B cell (primary cell): ENCODE results near the gene CDYL. TPM values are rescaled to one million over a fixed set of nuclear protein-coding genes. Genes with fewer than 3 reads are reported as not detected.
A peak's percentile ranks its signal among the peaks of the same experiment; 100 is the strongest.

Source experiments
- ATAC-seq: fragments of 200-7000 bp; cut with Tn5 transposase; one replicate; pipeline ENCODE4 v1.10.0; 2021; ENCODE audit warnings: low read depth, mild to moderate bottlenecking, moderate number of reproducible peaks, moderate library complexity
- CTCF ChIA-PET: fragments of 350-600 bp; sonication (Branson Sonifier 250); formaldehyde crosslinking; loops from one replicate; lab custom pipeline; 2021; ENCODE audit warnings: antibody characterized with exemption, inconsistent platforms; lab: Charles Lee
- POLR2A ChIA-PET: fragments of 350-600 bp; sonication (Branson Sonifier 250); formaldehyde crosslinking; loops from one replicate; lab custom pipeline; 2021; ENCODE audit warnings: antibody characterized with exemption; lab: Charles Lee
- DNase-seq: peaks from one replicate; pipeline ENCODE4 v3.0.0; 2013
- H2AFZ ChIP-seq: 2 replicates; pipeline ENCODE4 v1.6.1; 2012; ENCODE audit warnings: mild to moderate bottlenecking, low read depth, low read length; ENCODE audit not compliant: insufficient read depth, poor library complexity, severe bottlenecking
- H3K27ac ChIP-seq, 2 donors: 1 replicate in 1 of 2; 2 replicates in 1 of 2; pipeline ENCODE4 v1.5.1; 2012 to 2013; ENCODE audit warnings: low read length in 2 of 2, mild to moderate bottlenecking in 2 of 2, moderate library complexity in 1 of 2
- H3K27me3 ChIP-seq, 4 experiments: fragments of 200-600 bp in 1 of 4; sonication (generic) in 1 of 4; replicated peaks in 1 of 4; 1 replicate in 2 of 4; 2 replicates in 2 of 4; pipeline versions ENCODE4 v1.6.1 to v1.7.0; 2013 to 2016; ENCODE audit warnings: low read length in 3 of 4, mild to moderate bottlenecking in 2 of 4, mixed read lengths in 1 of 4, moderate library complexity in 1 of 4; ENCODE audit not compliant: insufficient read depth in 4 of 4, control insufficient read depth in 3 of 4; ENCODE audit errors: control extremely low read depth in 1 of 4
- H3K36me3 ChIP-seq, 2 experiments: replicated peaks in 1 of 2; 1 replicate in 1 of 2; 2 replicates in 1 of 2; pipeline versions ENCODE4 v1.6.1 to v1.7.1; 2013; ENCODE audit warnings: low read length in 1 of 2; ENCODE audit not compliant: insufficient read depth in 2 of 2, control insufficient read depth in 1 of 2; ENCODE audit errors: control extremely low read depth in 1 of 2, extremely low read depth in 1 of 2
- H3K4me1 ChIP-seq, 2 donors: fragments of 200-600 bp in 1 of 2; sonication (generic) in 1 of 2; 1 replicate in 1 of 2; 2 replicates in 1 of 2; pipeline versions ENCODE4 v1.5.1 to v1.6.1; 2013 to 2017; ENCODE audit warnings: low read length in 2 of 2; ENCODE audit not compliant: control insufficient read depth in 2 of 2, insufficient read depth in 2 of 2
- H3K4me2 ChIP-seq: replicated peaks from 2 replicates; pipeline ENCODE3; 2012; ENCODE audit warnings: mild to moderate bottlenecking, low read depth, low read length; ENCODE audit not compliant: poor library complexity, severe bottlenecking
- H3K4me3 ChIP-seq, 5 experiments: fragments of 200-600 bp in 1 of 5; sonication (generic) in 1 of 5; 1 replicate in 3 of 5; 2 replicates in 2 of 5; pipeline versions ENCODE4 v1.5.1 to v1.7.0; 2011 to 2016; ENCODE audit warnings: low read length in 4 of 5, mild to moderate bottlenecking in 4 of 5, low read depth in 2 of 5, control low read depth in 1 of 5, moderate library complexity in 1 of 5; ENCODE audit not compliant: insufficient read depth in 1 of 5; ENCODE audit errors: control extremely low read depth in 1 of 5, extremely low read depth in 1 of 5
- H3K79me2 ChIP-seq: fragments of 200-600 bp; sonication (generic); one replicate; pipeline ENCODE4 v1.6.0; 2016; ENCODE audit warnings: low read length; ENCODE audit not compliant: control insufficient read depth, insufficient read depth
- H3K9ac ChIP-seq: fragments of 200-600 bp; sonication (generic); 2 replicates; pipeline ENCODE4 v1.6.1; 2017; ENCODE audit warnings: mild to moderate bottlenecking, low read length, moderate library complexity
- H3K9me3 ChIP-seq, 3 donors: one replicate each; pipeline versions ENCODE4 v1.6.1 to v1.7.1; 2013; ENCODE audit warnings: low read length in 2 of 3; ENCODE audit not compliant: control insufficient read depth in 2 of 3, insufficient read depth in 1 of 3; ENCODE audit errors: control extremely low read depth in 1 of 3
- H4K20me1 ChIP-seq: 2 replicates; pipeline ENCODE4 v1.6.0; 2012; ENCODE audit warnings: mild to moderate bottlenecking, low read length; ENCODE audit not compliant: insufficient read depth, control insufficient read depth, poor library complexity, severe bottlenecking
- H3K27ac Mint-ChIP-seq: one replicate; pipeline ENCODE4 v1.8.0; 2021; ENCODE audit warnings: mixed read lengths
- H3K27me3 Mint-ChIP-seq: one replicate; pipeline ENCODE4 v1.8.0; 2021; ENCODE audit warnings: mixed read lengths
- H3K4me1 Mint-ChIP-seq: one replicate; pipeline ENCODE4 v1.8.0; 2021; ENCODE audit warnings: mixed read lengths
- H3K4me3 Mint-ChIP-seq: one replicate; pipeline ENCODE4 v1.8.0; 2021; ENCODE audit warnings: mixed read lengths
- H3K9me3 Mint-ChIP-seq: one replicate; pipeline ENCODE4 v1.8.0; 2022; ENCODE audit warnings: mixed read lengths; ENCODE audit not compliant: insufficient read depth
- EZH2 ChIP-seq: IDR thresholded peaks from 2 replicates; pipeline ENCODE4 v1.6.1; 2012; ENCODE audit warnings: borderline replicate concordance, low read depth, mild to moderate bottlenecking, moderate library complexity, low read length; ENCODE audit not compliant: insufficient read depth, poor library complexity, severe bottlenecking
- WGBS: methylation state at CpG from one replicate; pipeline ENCODE4 v1.1.5; 2013; ENCODE audit warnings: missing lambda C conversion rate; ENCODE audit not compliant: insufficient coverage; 5-methylcytosine and 5-hydroxymethylcytosine counted together
- intact Hi-C: fragments of 100-400 bp; cut with micrococcal nuclease; formaldehyde crosslinking; loops from one replicate; pipeline ENCODE4 v1.10.0; 2022
- polyA plus RNA-seq: library from polyadenylated mRNA; depleted of rRNA; stranded (reverse); fragments of >200 nt; gene quantifications from 2 replicates; pipeline ENCODE4 v1.2.3, GENCODE V29; 2012
- total RNA-seq, 2 donors: library from RNA; stranded (reverse); fragments of 120-200 nt in 1 of 2; gene quantifications; 1 replicate in 1 of 2; 2 replicates in 1 of 2; pipeline versions ENCODE4 v1.2.3 to v1.2.4, GENCODE V29; 2013 to 2022
- TF ChIP-seq, protein P1 (sequence below): fragments of 200-600 bp; IDR thresholded peaks from one replicate; pipeline ENCODE4 v1.8.0; 2022; ENCODE audit warnings: antibody characterized with exemption, mild to moderate bottlenecking

CDYL gene
- total and polyA plus RNA-seq, 2 donors (not counting 1 experiment from before 2014, with no cell fraction given) = 15.6 to 63.0 TPM

DNA sequence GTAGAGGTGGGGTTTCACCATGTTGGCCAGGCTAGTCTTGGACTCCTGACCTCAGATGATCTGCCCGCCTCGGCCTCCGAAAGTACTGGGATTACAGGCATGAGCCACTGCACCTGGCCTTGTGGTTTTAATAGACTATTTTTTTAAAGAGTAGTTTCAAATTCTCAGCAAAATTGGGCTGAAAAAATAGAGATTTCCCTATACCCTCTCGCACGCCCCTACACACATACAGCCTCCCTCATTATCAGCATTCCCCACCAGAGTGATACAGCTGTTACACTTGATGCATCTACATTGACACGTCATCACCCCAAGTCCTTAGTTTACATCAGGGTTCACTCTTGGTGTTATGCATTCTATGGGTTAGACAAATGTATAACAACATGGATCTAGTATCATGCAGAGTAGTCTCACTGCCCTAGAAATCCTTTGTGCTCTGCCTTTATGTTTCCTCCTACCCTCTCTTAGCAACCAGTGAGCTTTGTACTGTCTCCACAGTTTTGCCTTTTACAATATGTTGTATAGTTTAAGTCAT is 103.6 kb downstream of the CDYL start:
- H3K9me3 ChIP-seq = peaks cover 0 to 4% (median 3%) of the 10 kb centered on the region in 3 donors
- H2AFZ ChIP-seq = no peak overlapping the region
- DNase-seq = no peak
- H3K4me1 ChIP-seq = peaks cover 16 to 29% of the 10 kb centered on the region in 2 donors
- WGBS = no CpG with 5 or more reads among the region's 6 CpGs
- H3K4me2 ChIP-seq = no peak overlapping the region
- ChIA-PET CTCF (no interaction called here), POLR2A (no interaction called here)
- no peaks in the 10 kb centered on the region for H3K36me3 ChIP-seq
- H3K27ac ChIP-seq = no peak overlapping the region
- Mint-ChIP-seq H3K9me3 (peaks cover 4% of the 10 kb centered on the region), H3K27ac (no peak overlapping the region), H3K27me3 (no peaks in the 10 kb centered on the region), H3K4me1 (peaks cover 61% of the 10 kb centered on the region), H3K4me3 (peak overlapping the region; percentile 44)
- intact Hi-C loops = loop anchor here (10.0 kb wide), 1 partner anchor 95 kb away; no protein-coding TSS in a partner anchor
- H3K9ac ChIP-seq = no peak overlapping the region
- H4K20me1 ChIP-seq = peaks cover 52% of the 10 kb centered on the region
- no peak overlapping the region for H3K4me3 ChIP-seq
- no peaks in the 10 kb centered on the region for H3K27me3 ChIP-seq
- ATAC-seq = no peak
- peaks cover 96% of the 10 kb centered on the region for H3K79me2 ChIP-seq
- TF ChIP-seq, protein P1, sequence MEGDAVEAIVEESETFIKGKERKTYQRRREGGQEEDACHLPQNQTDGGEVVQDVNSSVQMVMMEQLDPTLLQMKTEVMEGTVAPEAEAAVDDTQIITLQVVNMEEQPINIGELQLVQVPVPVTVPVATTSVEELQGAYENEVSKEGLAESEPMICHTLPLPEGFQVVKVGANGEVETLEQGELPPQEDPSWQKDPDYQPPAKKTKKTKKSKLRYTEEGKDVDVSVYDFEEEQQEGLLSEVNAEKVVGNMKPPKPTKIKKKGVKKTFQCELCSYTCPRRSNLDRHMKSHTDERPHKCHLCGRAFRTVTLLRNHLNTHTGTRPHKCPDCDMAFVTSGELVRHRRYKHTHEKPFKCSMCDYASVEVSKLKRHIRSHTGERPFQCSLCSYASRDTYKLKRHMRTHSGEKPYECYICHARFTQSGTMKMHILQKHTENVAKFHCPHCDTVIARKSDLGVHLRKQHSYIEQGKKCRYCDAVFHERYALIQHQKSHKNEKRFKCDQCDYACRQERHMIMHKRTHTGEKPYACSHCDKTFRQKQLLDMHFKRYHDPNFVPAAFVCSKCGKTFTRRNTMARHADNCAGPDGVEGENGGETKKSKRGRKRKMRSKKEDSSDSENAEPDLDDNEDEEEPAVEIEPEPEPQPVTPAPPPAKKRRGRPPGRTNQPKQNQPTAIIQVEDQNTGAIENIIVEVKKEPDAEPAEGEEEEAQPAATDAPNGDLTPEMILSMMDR = no peak
- no peak for TF ChIP-seq EZH2

DNA sequence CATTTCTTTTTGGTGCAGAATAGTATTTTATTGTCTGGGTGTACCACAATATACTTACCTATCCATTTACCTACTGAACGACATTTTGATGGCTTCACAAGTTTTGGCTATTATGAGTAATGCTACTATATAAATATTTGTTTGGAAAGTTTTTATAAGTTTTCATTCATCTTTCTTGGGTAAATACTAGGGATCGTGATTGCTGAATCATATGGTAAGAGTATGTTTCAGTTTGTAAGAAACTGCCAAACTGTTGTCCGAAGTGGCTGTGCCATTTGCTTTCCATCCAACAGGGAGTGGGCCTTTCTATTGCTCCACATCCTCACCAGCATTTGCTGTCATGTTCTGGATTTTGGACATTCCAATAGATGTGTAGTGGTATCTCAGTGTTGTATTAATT is 104.2 kb downstream of the CDYL start:
- H3K27ac Mint-ChIP-seq = no peak overlapping the region
- Histone ChIP-seq H3K4me3 (no peak overlapping the region), H3K27ac (no peak overlapping the region)

More for the DNA sequence above, 104.2 kb downstream of the CDYL start:
- Histone ChIP-seq H3K79me2 (peaks cover 90% of the 10 kb centered on the region), H3K36me3 (no peaks in the 10 kb centered on the region), H2AFZ (no peak overlapping the region), H3K9me3 (peaks cover 0 to 4% (median 3%) of the 10 kb centered on the region in 3 donors), H3K4me1 (peaks cover 22 to 34% of the 10 kb centered on the region in 2 donors), H3K27me3 (no peaks in the 10 kb centered on the region), H3K4me2 (peak overlapping the region; percentile 4), H3K9ac (no peak overlapping the region), H4K20me1 (peaks cover 52% of the 10 kb centered on the region)
- peaks cover 61% of the 10 kb centered on the region for H3K4me1 Mint-ChIP-seq
- H3K4me3 Mint-ChIP-seq = no peak overlapping the region
- TF ChIP-seq, protein P1 = no peak
- no peak for TF ChIP-seq EZH2
- CTCF ChIA-PET = no interaction called here
- POLR2A ChIA-PET = no interaction called here
- no CpG with 5 or more reads among the region's 3 CpGs for WGBS
- no peak for ATAC-seq
- H3K27me3 Mint-ChIP-seq = no peaks in the 10 kb centered on the region
- H3K9me3 Mint-ChIP-seq = peaks cover 4% of the 10 kb centered on the region
- DNase-seq = no peak
- intact Hi-C loops = loop anchor here (10.0 kb wide), 1 partner anchor 96 kb away; no protein-coding TSS in a partner anchor
